GM23338 (cell line): ENCODE measurements around the gene LRMDA.

Source experiments
- EZH2 ChIP-seq: fragments of 200-600 bp; sonication (generic); IDR thresholded peaks from one replicate; pipeline ENCODE4 v1.8.0; 2017; ENCODE audit warnings: antibody characterized with exemption, mild to moderate bottlenecking, low read depth; ENCODE audit not compliant: unreplicated experiment
- TF ChIP-seq, protein P1 (sequence below), 2 experiments: fragments of 200-600 bp in 1 of 2; sonication (generic) in 1 of 2; conservative IDR thresholded peaks; 2 replicates each; pipeline versions ENCODE4 v1.5.1 to v1.6.1; 2016 to 2017; ENCODE audit warnings: antibody characterized with exemption in 2 of 2, low read depth in 2 of 2, mild to moderate bottlenecking in 2 of 2, moderate library complexity in 1 of 2

DNA sequence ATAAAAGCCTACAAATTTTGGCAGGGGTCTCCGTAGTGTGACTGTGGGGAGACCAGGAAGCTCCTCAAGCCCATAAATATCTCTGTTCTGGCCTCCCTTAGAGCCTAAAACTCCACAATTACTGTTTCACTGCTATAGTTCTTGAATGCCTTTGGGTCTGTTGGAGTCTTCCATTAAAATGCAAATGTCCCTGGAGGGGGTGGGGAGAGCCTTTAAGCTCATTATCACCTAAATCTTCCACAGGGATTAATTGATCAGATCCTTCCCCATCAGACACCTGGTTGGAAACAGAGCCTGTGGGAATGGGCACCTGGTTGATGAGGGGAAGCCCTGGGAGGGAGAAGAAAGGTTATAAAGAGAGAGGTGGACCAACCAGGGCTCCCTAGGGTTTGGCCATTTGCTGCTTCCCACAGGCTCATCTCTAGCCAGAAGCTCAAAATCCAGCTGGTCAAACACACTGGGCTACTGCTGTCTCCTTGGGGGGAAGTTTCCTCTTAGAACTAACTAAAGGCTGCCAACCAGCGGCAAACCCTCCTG is 718.2 kb downstream of the LRMDA start:
- TF ChIP-seq EZH2 = no peak
- TF ChIP-seq, protein P1, sequence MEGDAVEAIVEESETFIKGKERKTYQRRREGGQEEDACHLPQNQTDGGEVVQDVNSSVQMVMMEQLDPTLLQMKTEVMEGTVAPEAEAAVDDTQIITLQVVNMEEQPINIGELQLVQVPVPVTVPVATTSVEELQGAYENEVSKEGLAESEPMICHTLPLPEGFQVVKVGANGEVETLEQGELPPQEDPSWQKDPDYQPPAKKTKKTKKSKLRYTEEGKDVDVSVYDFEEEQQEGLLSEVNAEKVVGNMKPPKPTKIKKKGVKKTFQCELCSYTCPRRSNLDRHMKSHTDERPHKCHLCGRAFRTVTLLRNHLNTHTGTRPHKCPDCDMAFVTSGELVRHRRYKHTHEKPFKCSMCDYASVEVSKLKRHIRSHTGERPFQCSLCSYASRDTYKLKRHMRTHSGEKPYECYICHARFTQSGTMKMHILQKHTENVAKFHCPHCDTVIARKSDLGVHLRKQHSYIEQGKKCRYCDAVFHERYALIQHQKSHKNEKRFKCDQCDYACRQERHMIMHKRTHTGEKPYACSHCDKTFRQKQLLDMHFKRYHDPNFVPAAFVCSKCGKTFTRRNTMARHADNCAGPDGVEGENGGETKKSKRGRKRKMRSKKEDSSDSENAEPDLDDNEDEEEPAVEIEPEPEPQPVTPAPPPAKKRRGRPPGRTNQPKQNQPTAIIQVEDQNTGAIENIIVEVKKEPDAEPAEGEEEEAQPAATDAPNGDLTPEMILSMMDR (conservative IDR thresholded peaks at IDR 0.05; ENCODE audit: low read depth in 2 of 2) = no peak
